CD4-positive, alpha-beta T cell treated with Interleukin-6 for 4 hours (primary cell): Measurements from ENCODE around the gene TMEM270.
A peak's percentile ranks its signal among the peaks of the same experiment; 100 is the strongest.
"Not testable (repeated sequence)": the region's sequence is repeated elsewhere in the genome, so short reads cannot be mapped to it uniquely, and the experiment has no call there.

Experiments used
- DNase-seq: peaks from one replicate; pipeline ENCODE4 v3.0.0-alpha.2; 2020; ENCODE audit warnings: mixed read lengths

The TMEM270 gene

GRCh38 chr7:73860859-73861258 is at the start of gene TMEM270:
Gene TMEM270 (plus strand): TSS chr7:73861159. CDS start chr7:73861195, 36 bp downstream.
- DNase-seq, result no peak

DNA sequence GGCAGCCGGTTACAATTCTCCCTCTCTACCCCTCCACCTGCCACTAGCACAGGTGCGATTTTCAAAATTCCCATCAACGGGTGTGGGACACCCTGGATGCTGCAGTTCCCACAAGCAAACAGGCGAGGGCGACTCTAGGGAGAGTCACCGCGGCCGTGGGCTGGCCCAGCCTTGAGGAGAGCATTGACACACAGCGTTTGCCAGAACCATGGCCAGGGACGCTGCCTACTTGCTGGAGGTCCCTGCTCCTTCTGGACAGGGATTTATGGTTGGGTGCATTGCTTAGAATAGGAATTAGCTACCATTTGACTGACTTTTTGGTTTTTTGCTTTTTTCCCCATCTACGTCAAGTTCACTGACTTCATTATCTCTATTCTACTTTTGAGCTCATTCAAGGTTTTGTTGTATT is 49.2 kb upstream of the TMEM270 start:
- DNase-seq, result peak; percentile 59

DNA sequence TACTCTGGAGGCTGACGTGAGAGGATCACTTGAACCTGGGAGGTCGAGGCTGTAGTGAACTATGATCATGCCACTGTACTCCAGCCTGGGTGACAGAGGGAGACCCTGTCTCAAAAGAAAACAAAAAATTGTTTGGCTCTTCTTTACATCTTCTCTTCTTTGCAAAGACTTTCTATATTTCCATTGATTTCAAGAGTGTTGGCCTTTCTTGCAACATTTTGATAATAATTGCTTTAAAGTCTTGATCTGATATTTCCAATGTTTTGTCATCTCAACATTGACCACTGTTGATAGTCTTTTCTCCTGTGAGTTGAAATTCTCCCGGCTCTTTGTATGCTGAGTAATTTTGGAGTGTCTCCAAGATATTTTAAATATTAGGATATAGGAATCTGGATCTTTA is 48.0 kb upstream of the TMEM270 start:
- DNase-seq, result no peak

- no peak for DNase-seq
Observed at GRCh38 chr7:73815436-73815835, 45.5 kb upstream of the TMEM270 start.

- no peak for DNase-seq
Observed at GRCh38 chr7:73817121-73817520, 43.8 kb upstream of the TMEM270 start.

DNA sequence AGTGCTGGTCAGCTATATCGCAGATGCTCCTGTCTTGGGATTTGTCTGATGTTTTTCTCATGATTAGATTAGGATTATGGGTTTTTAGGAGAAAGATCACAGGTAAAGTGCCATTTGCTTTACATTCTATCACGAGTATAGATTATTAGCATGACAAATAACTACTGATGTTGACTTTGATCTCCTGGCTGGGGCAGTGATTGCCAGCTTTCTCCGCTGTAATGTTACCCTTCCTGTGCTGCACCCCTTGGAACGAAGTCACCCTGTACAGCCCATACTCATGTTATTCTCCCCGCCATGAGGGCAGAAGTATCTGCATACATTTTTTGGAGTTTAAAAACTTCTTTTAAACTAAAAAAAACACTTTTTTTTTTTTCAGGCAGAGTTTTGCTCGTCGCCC is 40.9 kb upstream of the TMEM270 start:
- no peak for DNase-seq

GRCh38 chr7:73821597-73822285 is 39.2 kb upstream of the TMEM270 start:
- DNase-seq, result not testable (repeated sequence)

- DNase-seq, result no peak
Observed at GRCh38 chr7:73822319-73823173, 38.4 kb upstream of the TMEM270 start.

DNA sequence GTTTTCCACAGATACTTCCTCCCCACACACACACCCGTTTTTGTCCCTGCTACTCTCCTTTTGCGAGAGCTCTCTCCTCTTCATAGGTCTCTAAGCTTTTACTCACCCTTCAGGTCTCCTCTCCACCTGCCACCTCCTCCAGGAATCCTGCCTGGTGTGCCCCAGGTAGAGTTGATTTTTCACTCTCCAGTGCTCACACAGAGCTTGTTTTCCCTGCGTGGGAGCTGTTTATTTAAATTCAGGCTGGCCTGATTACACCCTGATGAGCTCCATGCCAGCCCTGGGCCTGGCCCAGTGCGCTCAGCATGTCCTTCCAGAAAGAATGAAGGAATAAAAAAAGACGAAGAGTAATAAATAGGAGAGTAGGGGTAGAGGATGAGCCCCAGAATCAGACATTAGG is 37.7 kb upstream of the TMEM270 start:
- no peak for DNase-seq

GRCh38 chr7:73823873-73824592 is 36.9 kb upstream of the TMEM270 start:
- no peak for DNase-seq

GRCh38 chr7:73824986-73825385 is 36.0 kb upstream of the TMEM270 start:
- no peak for DNase-seq

GRCh38 chr7:73827567-73828106 is 33.3 kb upstream of the TMEM270 start:
- DNase-seq, result peak; percentile 37

GRCh38 chr7:73828107-73828803 is 32.7 kb upstream of the TMEM270 start:
- peak; percentile 25 for DNase-seq

DNA sequence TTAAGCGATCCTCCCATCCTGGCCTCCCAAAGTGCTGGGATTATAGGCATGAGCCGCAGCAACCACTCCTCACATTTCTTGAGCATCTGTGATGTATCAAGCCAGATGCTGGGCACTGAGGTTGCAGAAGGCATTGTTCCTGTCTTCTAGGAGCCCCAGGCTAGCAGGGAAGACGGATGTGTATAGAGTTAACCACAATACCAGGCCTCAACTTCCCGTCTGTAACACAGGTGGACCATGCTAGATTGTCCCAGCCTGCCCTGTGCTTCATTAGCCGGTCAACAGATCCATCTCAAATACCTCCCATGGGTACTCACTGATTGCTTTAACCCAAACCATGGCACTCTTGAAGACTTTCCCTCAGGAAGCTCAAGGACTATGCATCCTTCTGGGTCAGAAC is 32.0 kb upstream of the TMEM270 start:
- DNase-seq, result no peak

DNA sequence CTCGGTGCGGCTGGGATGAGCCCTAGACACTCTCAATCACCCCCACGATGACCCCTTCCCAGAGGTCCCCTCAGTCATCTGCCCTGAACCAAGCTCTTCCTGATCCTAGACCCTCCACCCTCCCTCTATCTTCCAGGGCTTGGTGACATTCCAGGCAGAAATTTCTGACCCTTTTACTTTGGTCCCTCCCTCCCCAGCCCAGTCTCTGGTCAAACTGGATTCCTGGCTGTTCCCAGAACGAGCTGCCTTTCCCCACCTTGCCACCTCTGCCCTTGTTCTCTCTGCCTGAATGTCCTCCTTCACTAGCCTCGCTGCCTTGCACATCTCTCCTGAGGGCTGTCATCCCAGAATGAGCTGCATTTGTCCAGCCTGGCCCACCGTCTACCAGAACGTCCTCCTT is 31.5 kb upstream of the TMEM270 start:
- no peak for DNase-seq

DNA sequence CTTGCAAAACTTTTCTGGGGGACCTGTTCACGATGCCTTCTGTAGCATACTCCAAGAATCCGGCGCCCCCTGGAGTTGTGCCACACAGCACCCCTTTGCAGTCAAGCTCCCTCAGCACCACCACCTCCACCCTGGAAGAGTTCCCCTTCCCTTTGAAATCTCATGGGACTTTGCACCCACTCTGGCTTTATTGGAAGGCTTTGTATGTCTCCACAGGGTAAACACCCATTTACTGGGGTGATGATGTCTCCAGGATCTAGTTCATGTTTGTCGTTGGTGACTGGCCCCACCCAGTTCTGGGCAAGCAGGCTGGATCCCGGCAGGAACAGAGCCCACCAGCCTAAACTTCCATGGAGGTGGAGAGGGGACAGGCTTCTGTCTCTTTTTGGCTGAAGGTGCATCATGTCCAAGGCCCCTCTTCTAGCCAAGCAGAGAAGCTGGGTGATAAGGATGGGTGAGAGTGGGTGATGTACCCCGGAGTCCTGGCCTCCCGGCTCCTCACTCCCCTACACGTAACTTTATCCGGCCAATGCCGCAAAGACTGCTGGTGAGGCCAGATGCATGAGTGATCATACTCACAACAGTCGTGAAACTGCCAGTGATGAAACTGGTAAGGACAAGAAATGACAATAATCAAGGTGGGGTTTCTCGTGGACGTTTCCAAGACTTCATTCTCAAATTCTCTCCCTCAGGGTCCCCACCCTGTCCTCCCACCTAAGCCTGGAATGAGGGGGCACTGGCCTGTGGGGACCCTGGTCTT is 30.9 kb upstream of the TMEM270 start:
- no peak for DNase-seq

DNA sequence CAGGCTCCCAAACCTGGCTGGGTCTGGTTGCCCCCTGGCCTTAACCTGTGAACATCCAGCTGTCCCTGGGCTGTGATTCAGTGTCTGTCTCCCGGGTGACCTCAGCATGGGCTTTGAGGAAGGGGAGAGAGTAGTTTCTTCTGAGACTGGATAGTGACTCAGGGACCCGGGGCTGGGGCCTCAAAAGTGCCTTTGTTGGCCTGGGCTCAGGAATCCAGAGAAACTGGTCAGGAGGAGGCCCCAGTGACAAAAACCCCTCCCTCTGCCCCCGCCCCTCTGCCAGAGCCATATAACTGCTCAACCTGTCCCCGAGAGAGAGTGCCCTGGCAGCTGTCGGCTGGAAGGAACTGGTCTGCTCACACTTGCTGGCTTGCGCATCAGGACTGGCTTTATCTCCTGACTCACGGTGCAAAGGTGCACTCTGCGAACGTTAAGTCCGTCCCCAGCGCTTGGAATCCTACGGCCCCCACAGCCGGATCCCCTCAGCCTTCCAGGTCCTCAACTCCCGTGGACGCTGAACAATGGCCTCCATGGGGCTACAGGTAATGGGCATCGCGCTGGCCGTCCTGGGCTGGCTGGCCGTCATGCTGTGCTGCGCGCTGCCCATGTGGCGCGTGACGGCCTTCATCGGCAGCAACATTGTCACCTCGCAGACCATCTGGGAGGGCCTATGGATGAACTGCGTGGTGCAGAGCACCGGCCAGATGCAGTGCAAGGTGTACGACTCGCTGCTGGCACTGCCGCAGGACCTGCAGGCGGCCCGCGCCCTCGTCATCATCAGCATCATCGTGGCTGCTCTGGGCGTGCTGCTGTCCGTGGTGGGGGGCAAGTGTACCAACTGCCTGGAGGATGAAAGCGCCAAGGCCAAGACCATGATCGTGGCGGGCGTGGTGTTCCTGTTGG is 30.0 kb upstream of the TMEM270 start, which contains the start of gene CLDN4:
TSS of gene CLDN4 (plus strand) at position 316 of the 903 bp plus-strand sequence. CDS start at position 522, 206 bp downstream.
- no peak for DNase-seq

DNA sequence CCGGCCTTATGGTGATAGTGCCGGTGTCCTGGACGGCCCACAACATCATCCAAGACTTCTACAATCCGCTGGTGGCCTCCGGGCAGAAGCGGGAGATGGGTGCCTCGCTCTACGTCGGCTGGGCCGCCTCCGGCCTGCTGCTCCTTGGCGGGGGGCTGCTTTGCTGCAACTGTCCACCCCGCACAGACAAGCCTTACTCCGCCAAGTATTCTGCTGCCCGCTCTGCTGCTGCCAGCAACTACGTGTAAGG is 29.4 kb upstream of the TMEM270 start:
- no peak for DNase-seq

DNA sequence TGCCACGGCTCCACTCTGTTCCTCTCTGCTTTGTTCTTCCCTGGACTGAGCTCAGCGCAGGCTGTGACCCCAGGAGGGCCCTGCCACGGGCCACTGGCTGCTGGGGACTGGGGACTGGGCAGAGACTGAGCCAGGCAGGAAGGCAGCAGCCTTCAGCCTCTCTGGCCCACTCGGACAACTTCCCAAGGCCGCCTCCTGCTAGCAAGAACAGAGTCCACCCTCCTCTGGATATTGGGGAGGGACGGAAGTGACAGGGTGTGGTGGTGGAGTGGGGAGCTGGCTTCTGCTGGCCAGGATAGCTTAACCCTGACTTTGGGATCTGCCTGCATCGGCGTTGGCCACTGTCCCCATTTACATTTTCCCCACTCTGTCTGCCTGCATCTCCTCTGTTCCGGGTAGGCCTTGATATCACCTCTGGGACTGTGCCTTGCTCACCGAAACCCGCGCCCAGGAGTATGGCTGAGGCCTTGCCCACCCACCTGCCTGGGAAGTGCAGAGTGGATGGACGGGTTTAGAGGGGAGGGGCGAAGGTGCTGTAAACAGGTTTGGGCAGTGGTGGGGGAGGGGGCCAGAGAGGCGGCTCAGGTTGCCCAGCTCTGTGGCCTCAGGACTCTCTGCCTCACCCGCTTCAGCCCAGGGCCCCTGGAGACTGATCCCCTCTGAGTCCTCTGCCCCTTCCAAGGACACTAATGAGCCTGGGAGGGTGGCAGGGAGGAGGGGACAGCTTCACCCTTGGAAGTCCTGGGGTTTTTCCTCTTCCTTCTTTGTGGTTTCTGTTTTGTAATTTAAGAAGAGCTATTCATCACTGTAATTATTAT is 28.9 kb upstream of the TMEM270 start:
- DNase-seq, result no peak

DNA sequence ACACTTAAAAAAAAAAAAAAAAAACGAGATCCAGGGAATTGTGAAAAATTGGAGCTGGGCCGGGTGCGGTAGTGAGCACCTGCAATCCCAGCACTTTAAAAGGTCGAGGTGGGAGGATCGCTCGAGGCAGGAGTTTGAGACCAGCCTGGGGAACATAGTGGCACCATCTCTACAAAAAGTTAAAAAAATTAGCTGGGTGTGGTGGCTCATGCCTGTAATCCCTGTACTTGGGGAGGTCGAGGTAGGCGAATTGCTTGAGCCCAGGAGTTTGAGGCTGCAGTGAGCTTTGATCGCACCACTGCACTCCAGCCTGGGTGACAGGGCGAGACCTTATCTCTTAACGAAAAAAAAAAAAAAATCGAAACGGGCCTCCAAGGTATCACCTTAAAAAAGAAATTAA is 28.2 kb upstream of the TMEM270 start:
- no peak for DNase-seq
